Suprapubic skin (tissue), 4 donors: ENCODE data around the gene HRK. TPM values are rescaled to one million over a fixed set of nuclear protein-coding genes. Genes with fewer than 3 reads are reported as not detected.

Source experiments
- DNase-seq, 2 donors: peaks; one replicate each; pipeline ENCODE4 v3.0.0-alpha.2; 2019; ENCODE audit warnings: low spot score in 2 of 2
- H3K27ac ChIP-seq: fragments of 200-600 bp; sonication (generic); one replicate; pipeline ENCODE4 v1.5.1; 2019
- H3K27me3 ChIP-seq: fragments of 200-600 bp; sonication (generic); one replicate; pipeline ENCODE4 v1.5.1; 2019
- H3K36me3 ChIP-seq: fragments of 200-600 bp; sonication (generic); one replicate; pipeline ENCODE4 v1.5.1; 2019
- H3K4me1 ChIP-seq: fragments of 200-600 bp; sonication (generic); one replicate; pipeline ENCODE4 v1.5.1; 2019
- H3K4me3 ChIP-seq: fragments of 200-600 bp; sonication (generic); one replicate; pipeline ENCODE4 v1.5.1; 2019; ENCODE audit warnings: mild to moderate bottlenecking
- H3K9me3 ChIP-seq: fragments of 200-600 bp; sonication (generic); one replicate; pipeline ENCODE4 v1.5.1; 2019
- EP300 ChIP-seq: sonication (generic); formaldehyde crosslinking; IDR thresholded peaks from one replicate; pipeline ENCODE4 v1.6.1; 2017; ENCODE audit warnings: antibody characterized with exemption
- POLR2A ChIP-seq, 2 donors: fragments of 450-650 bp; IDR thresholded peaks; one replicate each; pipeline ENCODE4 v1.6.1; 2017; ENCODE audit warnings: antibody characterized with exemption in 2 of 2, mild to moderate bottlenecking in 2 of 2, moderate library complexity in 2 of 2
- POLR2AphosphoS5 ChIP-seq, 3 donors: sonication (generic); formaldehyde crosslinking; IDR thresholded peaks; one replicate each; pipeline ENCODE4 v1.6.1; 2017; ENCODE audit warnings: antibody characterized with exemption in 3 of 3
- WGBS: methylation state at CpG from one replicate; pipeline ENCODE4 v1.1.5; 2018; 5-methylcytosine and 5-hydroxymethylcytosine counted together
- total RNA-seq, 4 donors: library from RNA; depleted of rRNA; stranded (reverse); fragments of >200 nt; gene quantifications; one replicate each; pipeline ENCODE4 v1.1.0, GENCODE V29; 2016
- TF ChIP-seq, protein P1 (sequence below), 2 donors: fragments of 200-600 bp in 1 of 2; fragments of 450-650 bp in 1 of 2; sonication (generic) in 1 of 2; IDR thresholded peaks; one replicate each; pipeline ENCODE4 v1.5.1; 2016 to 2019; ENCODE audit warnings: antibody characterized with exemption in 2 of 2, mild to moderate bottlenecking in 1 of 2, moderate library complexity in 1 of 2

Gene HRK
- total RNA-seq, 4 donors from 2014 or later: not detected

DNA sequence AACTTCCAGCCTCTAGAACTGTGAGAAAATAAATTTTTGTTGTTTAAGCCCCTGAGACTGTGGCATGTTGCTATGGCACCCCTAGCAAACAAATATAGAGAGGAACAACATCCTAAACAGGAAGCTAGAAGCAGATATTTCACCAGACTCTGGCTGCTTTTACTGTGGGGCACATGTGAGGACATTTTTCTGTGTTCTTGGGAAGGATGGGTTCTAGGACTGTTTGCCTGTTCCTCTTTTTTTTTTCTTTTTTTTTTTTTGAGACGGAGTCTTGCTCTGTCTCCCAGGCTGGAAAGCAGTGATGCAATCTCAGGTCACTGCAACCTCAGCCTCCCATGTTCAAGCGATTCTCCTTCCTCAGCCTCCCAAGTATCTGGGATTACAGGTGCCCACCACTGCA, 4.2 kb upstream of the HRK start:
- Histone ChIP-seq H3K27ac (no peak overlapping the region), H3K9me3 (no peaks in the 10 kb centered on the region), H3K27me3 (peaks cover 47% of the 10 kb centered on the region), H3K4me1 (peaks cover 16% of the 10 kb centered on the region), H3K4me3 (no peak overlapping the region), H3K36me3 (no peaks in the 10 kb centered on the region)
- TF ChIP-seq EP300 (no peak), POLR2A (IDR thresholded peaks at IDR 0.05) (no peak), POLR2AphosphoS5 (IDR thresholded peaks at IDR 0.05) (no peak)
- TF ChIP-seq, protein P1, sequence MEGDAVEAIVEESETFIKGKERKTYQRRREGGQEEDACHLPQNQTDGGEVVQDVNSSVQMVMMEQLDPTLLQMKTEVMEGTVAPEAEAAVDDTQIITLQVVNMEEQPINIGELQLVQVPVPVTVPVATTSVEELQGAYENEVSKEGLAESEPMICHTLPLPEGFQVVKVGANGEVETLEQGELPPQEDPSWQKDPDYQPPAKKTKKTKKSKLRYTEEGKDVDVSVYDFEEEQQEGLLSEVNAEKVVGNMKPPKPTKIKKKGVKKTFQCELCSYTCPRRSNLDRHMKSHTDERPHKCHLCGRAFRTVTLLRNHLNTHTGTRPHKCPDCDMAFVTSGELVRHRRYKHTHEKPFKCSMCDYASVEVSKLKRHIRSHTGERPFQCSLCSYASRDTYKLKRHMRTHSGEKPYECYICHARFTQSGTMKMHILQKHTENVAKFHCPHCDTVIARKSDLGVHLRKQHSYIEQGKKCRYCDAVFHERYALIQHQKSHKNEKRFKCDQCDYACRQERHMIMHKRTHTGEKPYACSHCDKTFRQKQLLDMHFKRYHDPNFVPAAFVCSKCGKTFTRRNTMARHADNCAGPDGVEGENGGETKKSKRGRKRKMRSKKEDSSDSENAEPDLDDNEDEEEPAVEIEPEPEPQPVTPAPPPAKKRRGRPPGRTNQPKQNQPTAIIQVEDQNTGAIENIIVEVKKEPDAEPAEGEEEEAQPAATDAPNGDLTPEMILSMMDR (IDR thresholded peaks at IDR 0.05): no peak
- no peak for DNase-seq
- 77% methylated on average over 2 of the region's 2 CpGs for WGBS

DNA sequence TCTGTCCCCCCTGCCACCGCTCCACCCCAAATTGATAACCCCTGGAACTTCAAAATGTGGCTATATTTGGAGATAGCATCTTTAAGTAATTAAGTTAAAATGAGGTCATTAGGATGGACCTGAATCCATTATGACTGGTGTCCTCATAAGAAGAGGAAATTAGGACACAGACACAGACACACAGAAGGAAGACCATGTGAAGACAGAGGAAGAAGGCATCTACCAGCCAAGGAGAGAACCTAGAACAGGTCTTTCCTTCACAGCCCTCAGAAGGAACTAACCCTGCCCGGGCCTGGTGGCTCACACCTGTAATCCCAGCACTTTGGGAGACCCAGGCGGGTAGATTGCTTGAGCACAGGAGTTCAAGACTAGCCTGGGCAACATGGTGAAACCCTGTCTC, 3.6 kb upstream of the HRK start:
- no peaks in the 10 kb centered on the region for H3K9me3 ChIP-seq
- no peak overlapping the region for H3K4me3 ChIP-seq
- TF ChIP-seq, protein P1 (IDR thresholded peaks at IDR 0.05): no peak
- TF ChIP-seq EP300: no peak
- no peak for TF ChIP-seq POLR2AphosphoS5 (IDR thresholded peaks at IDR 0.05)
- TF ChIP-seq POLR2A (IDR thresholded peaks at IDR 0.05): no peak
- DNase-seq: no peak
- H3K27ac ChIP-seq: no peak overlapping the region
- H3K4me1 ChIP-seq: peaks cover 20% of the 10 kb centered on the region
- WGBS: 96% methylated on average over 3 of the region's 3 CpGs
- peaks cover 54% of the 10 kb centered on the region for H3K27me3 ChIP-seq
- H3K36me3 ChIP-seq: no peaks in the 10 kb centered on the region

DNA sequence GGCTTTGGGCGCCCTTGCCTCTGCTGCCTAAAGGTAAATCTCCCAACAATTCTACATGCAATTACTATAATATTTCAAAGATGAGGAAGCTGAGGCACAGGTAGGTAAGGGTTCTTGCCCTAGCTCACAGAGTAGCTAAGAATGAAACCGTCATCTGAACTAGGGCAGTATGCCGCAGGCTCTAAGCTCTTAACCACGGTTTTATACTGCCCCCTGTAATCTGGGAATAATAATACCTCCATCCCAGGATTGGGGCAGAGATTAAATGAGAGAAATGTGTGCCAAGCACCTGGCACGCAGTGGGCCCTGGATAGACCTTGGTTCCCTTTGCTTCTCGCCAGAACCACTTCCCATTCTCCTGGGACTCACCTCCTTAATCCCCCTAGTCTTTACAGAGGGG, 1.5 kb upstream of the HRK start:
- H3K36me3 ChIP-seq: no peaks in the 10 kb centered on the region
- no peaks in the 10 kb centered on the region for H3K9me3 ChIP-seq
- 22% methylated on average over 5 of the region's 6 CpGs for WGBS
- H3K4me1 ChIP-seq: peaks cover 35% of the 10 kb centered on the region
- peaks cover 75% of the 10 kb centered on the region for H3K27me3 ChIP-seq
- no peak for DNase-seq
- H3K4me3 ChIP-seq: no peak overlapping the region
- H3K27ac ChIP-seq: no peak overlapping the region
- TF ChIP-seq POLR2AphosphoS5 (IDR thresholded peaks at IDR 0.05): no peak
- TF ChIP-seq EP300: no peak
- TF ChIP-seq POLR2A (IDR thresholded peaks at IDR 0.05): no peak
- TF ChIP-seq, protein P1 (IDR thresholded peaks at IDR 0.05): no peak

DNA sequence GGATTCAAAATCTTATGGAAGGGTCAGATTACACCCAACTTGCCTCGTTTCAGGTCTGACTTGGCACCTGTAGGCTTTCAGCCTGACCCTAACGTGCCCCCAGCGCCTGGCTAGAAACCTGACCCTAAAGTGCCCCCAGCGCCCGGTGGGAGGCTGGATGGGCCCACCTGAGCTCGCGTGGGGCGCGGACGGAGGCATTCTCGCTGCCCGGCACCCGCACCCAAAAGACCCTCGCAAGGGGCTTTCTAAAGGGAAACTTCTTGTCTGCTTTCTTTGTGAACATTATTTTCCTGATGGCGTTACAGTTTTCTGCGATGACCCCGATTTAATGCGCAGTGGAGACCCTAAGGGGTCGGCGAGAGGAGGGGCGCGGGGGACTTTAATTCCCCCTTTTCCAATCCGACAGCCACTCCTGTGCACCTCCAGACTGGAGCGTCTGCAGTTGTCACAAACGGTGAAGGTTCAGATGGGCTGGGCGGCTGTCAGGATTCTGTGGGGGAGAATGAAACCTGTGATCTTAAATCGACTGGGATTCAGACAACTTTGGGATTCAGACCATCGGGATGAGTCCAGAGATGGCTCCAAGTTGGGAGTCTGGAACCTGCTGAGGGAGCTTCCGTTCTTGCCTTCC, 751 bp upstream of the HRK start:
- peaks cover 35% of the 10 kb centered on the region for H3K4me1 ChIP-seq
- TF ChIP-seq POLR2AphosphoS5 (IDR thresholded peaks at IDR 0.05): no peak
- no peak for TF ChIP-seq EP300
- TF ChIP-seq POLR2A (IDR thresholded peaks at IDR 0.05): no peak
- TF ChIP-seq, protein P1 (IDR thresholded peaks at IDR 0.05): no peak
- H3K36me3 ChIP-seq: no peaks in the 10 kb centered on the region
- no peaks in the 10 kb centered on the region for H3K9me3 ChIP-seq
- 4% methylated on average over 20 of the region's 29 CpGs for WGBS
- H3K27ac ChIP-seq: no peak overlapping the region
- H3K4me3 ChIP-seq: peak overlapping the region; percentile 35
- DNase-seq: no peak
- peaks cover 80% of the 10 kb centered on the region for H3K27me3 ChIP-seq

DNA sequence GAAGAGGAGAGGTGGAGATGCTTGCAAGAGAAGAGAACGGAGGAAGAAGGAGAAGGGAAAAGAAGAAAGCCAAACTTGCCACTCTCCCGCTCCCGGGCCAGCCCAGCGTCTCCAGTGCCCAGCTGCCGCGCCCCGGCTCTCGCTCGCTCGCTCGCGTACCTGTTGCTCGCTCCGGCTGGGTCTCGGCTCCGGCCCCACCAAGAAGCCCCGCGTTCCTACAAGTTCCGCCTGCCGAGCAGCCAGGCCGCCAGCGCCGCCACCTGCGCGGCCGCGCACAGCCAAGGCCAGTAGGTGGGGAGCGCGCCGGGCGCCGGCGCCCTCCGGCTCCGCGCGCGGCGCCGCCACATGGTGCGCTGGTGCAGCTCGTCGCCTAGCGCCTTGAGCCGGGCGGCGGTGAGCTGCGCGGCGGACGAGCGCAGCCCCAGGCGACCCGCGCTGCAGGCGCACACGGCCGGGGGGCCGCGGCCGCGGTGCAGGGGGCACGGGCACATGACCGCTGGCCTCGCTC, 370 bp downstream of the HRK start:
- H3K27me3 ChIP-seq: peaks cover 91% of the 10 kb centered on the region
- peaks cover 35% of the 10 kb centered on the region for H3K4me1 ChIP-seq
- no peaks in the 10 kb centered on the region for H3K36me3 ChIP-seq
- no peak for TF ChIP-seq POLR2AphosphoS5 (IDR thresholded peaks at IDR 0.05)
- TF ChIP-seq, protein P1 (IDR thresholded peaks at IDR 0.05): no peak
- TF ChIP-seq EP300: no peak
- DNase-seq: no peak
- 0% methylated on average over 47 of the region's 65 CpGs for WGBS
- no peaks in the 10 kb centered on the region for H3K9me3 ChIP-seq
- peak overlapping the region; percentile 35 for H3K4me3 ChIP-seq
- no peak overlapping the region for H3K27ac ChIP-seq
